Measurements from ENCODE around the gene RRAGD.

- no peak for TF ChIP-seq ZNF274 (IDR thresholded peaks at IDR 0.05; ENCODE audit: low read depth, low read length)
- no peak for TF ChIP-seq YY1 (IDR thresholded peaks at IDR 0.05; ENCODE audit: insufficient read depth, insufficient read length)
- no peak for TF ChIP-seq SUZ12 (IDR thresholded peaks at IDR 0.05; ENCODE audit: extremely low read depth, insufficient read depth, insufficient read length)
Observed at GRCh38 chr6:89436226-89436625, 24.2 kb upstream of the RRAGD start.

Measured in NT2/D1 (cell line).